Epithelial cell of proximal tubule (primary cell): ENCODE measurements around the gene GAS7. TPM values are rescaled to one million over a fixed set of nuclear protein-coding genes. Genes with fewer than 3 reads are reported as not detected.

Source experiments
- DNase-seq: peaks from one replicate; pipeline ENCODE4 v3.0.0-alpha.2; 2011; ENCODE audit warnings: low read depth
- H3K4me3 ChIP-seq: 2 replicates; pipeline ENCODE4 v1.5.1; 2011; ENCODE audit warnings: low read depth, mild to moderate bottlenecking, low read length
- total RNA-seq: library from RNA; depleted of rRNA; stranded (reverse); fragments of >200 nt; gene quantifications from 2 replicates; pipeline ENCODE4 v1.2.3, GENCODE V29; 2015
- TF ChIP-seq, protein P1 (sequence below): conservative IDR thresholded peaks from 2 replicates; pipeline ENCODE4 v1.5.1; 2012; ENCODE audit warnings: low read depth, mild to moderate bottlenecking, low read length

The GAS7 gene
- total RNA-seq, 1 donor from 2014 or later = 2.5 TPM

DNA sequence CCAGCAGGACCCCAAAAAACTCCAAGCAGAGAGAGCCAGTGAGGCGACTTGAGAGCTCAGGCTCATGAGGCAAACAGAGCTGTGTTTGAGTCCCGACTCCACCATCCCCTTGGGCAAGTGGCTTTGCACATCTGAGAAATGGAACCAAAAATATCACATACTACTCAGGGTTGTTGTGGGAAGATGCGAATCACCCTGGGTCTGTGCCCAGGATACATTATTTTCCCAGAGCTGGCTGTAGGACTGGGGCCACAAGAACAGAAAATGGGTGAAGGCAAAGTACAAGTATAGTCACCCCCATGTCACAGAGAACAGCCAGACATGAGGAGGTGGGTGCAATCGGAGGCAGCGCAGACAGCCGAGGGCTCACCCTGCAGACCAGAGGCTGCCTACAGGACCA lies 127.3 kb downstream of the GAS7 start:
- no peak overlapping the region for H3K4me3 ChIP-seq
- no peak for DNase-seq
- TF ChIP-seq, protein P1, sequence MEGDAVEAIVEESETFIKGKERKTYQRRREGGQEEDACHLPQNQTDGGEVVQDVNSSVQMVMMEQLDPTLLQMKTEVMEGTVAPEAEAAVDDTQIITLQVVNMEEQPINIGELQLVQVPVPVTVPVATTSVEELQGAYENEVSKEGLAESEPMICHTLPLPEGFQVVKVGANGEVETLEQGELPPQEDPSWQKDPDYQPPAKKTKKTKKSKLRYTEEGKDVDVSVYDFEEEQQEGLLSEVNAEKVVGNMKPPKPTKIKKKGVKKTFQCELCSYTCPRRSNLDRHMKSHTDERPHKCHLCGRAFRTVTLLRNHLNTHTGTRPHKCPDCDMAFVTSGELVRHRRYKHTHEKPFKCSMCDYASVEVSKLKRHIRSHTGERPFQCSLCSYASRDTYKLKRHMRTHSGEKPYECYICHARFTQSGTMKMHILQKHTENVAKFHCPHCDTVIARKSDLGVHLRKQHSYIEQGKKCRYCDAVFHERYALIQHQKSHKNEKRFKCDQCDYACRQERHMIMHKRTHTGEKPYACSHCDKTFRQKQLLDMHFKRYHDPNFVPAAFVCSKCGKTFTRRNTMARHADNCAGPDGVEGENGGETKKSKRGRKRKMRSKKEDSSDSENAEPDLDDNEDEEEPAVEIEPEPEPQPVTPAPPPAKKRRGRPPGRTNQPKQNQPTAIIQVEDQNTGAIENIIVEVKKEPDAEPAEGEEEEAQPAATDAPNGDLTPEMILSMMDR = no peak

DNA sequence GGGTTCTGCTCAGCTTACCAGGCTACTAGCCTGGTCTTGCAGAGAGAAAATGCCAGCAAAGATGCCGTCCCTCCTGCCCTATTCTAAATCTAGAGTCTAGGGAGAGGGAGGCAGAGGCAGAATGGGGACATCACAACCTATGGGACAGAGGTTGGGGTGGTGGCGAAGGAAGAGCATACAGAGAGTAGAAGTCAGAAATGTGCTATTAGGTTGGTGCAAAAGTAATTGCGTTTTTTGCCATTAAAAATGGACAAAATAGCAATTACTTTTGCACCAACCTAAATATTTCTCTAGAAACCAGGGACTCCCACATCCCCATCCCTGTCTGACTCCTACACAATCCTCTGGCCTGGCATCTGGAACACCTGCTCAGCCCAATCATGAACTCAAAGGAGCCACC lies 127.7 kb downstream of the GAS7 start:
- DNase-seq = no peak
- TF ChIP-seq, protein P1 = no peak
- no peak overlapping the region for H3K4me3 ChIP-seq

DNA sequence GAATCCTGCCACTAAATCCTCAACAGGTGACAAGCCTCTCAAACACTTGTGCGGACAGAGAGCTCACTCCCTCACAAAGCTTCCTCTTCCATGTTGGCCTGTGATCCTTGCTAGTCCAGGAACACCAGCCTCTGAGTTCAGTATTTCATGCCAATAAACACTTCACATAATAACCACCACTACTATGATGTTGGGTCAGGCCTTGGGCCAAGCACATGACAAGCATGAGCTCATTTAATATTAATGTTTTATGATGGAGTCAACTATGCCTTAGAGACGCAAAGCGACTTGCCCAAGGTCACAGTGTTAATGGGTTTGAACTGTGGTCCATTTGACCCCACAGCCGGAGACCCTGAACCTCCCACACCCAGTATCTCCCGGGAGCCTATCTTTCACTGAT lies 129.1 kb downstream of the GAS7 start:
- H3K4me3 ChIP-seq = no peak overlapping the region
- TF ChIP-seq, protein P1 = no peak
- no peak for DNase-seq

DNA sequence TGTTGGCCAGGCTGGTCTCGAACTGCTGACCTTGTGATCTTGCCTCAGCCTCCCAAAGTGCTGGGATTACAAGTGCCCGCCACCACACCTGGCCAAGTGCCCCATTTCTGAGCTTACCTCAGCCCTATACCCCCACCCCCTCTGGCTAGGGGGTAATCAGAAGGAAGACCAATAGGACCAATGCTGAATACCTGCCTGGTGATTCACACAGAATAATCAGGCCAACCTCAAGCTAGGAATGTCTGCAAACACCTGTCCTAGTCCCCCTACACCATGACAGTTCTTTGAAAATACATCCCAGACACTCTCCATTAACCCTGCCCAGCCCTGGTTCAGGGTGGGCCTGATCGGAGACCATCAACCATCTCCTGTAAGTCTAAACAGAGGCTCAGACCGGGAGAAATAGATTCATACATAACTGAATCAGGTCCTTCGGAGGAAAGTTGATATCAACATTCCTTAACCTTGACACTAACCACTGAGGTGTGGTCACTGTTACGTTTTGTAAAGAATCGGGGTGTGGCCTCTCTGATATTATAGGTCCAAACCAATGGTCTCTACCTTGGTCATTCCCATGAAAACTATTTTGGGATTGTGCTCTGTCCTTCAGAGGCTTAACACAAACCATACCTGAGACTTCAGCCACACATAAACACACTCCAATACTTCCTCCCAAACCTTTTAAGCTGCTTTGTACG lies 130.8 kb downstream of the GAS7 start:
- no peak overlapping the region for H3K4me3 ChIP-seq
- TF ChIP-seq, protein P1 = no peak
- DNase-seq = no peak

- no peak for DNase-seq
- TF ChIP-seq, protein P1 = no peak
- no peak overlapping the region for H3K4me3 ChIP-seq
These were observed 133.9 kb downstream of the GAS7 start for GRCh38 chr17:10064536-10064935.

DNA sequence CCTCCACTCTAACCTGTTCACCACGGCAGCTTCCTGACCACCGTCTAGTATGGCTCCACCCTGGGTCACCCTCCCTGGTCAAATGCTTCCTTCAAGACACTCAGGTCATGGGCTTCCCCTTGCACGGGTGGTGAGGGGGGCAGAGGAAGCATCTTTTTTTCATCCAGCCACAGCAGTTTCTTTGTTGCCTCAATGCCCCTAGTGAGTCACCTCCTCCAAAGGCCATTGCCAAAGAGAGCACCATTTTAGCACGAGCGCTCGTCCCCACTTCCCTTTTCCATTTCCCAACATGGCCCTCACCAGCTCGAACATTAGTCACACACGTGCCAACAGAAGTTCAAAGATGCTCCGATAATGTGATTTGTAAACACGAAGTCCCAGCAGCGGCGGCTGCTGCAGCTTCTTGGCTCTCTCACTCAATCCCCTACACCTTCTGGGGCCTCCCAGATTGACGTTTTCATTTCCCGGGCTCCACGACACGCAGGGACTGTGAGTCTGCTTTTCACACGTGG lies 134.6 kb downstream of the GAS7 start:
- DNase-seq = no peak
- no peak overlapping the region for H3K4me3 ChIP-seq
- TF ChIP-seq, protein P1 = no peak
